ENCODE measurements around the gene DCHS1.

DCHS1 gene

GRCh38 chr11:6666302-6667183 lies 10.9 kb upstream of the DCHS1 start:
- no peaks in the 10 kb centered on the region for H3K36me3 ChIP-seq (ENCODE audit: control insufficient read depth, insufficient read depth, low read length)
- H3K27ac ChIP-seq (ENCODE audit: low read depth, low read length) = no peak overlapping the region
- H3K4me1 ChIP-seq (ENCODE audit: control insufficient read depth, insufficient read depth, low read length) = peaks cover 8% of the 10 kb centered on the region
- H3K27me3 ChIP-seq (ENCODE audit: control insufficient read depth, insufficient read depth, low read length) = no peaks in the 10 kb centered on the region
- H3K9ac ChIP-seq (ENCODE audit: low read length) = no peak overlapping the region
- no peak overlapping the region for H3K4me3 ChIP-seq (ENCODE audit: low read length)

- H3K4me3 ChIP-seq (ENCODE audit: low read length) = no peak overlapping the region
- H3K36me3 ChIP-seq (ENCODE audit: control insufficient read depth, insufficient read depth, low read length) = no peaks in the 10 kb centered on the region
- no peak overlapping the region for H3K9ac ChIP-seq (ENCODE audit: low read length)
- H3K27me3 ChIP-seq (ENCODE audit: control insufficient read depth, insufficient read depth, low read length) = no peaks in the 10 kb centered on the region
- peaks cover 8% of the 10 kb centered on the region for H3K4me1 ChIP-seq (ENCODE audit: control insufficient read depth, insufficient read depth, low read length)
- peak overlapping the region; percentile 27 for H3K27ac ChIP-seq (ENCODE audit: low read depth, low read length)
These were observed 8.9 kb upstream of the DCHS1 start for GRCh38 chr11:6664551-6664950.

GRCh38 chr11:6663794-6664469 lies 8.3 kb upstream of the DCHS1 start:
- no peak overlapping the region for H3K9ac ChIP-seq (ENCODE audit: low read length)
- H3K36me3 ChIP-seq (ENCODE audit: control insufficient read depth, insufficient read depth, low read length) = no peaks in the 10 kb centered on the region
- peak overlapping the region; percentile 76 for H3K27ac ChIP-seq (ENCODE audit: low read depth, low read length)
- peaks cover 8% of the 10 kb centered on the region for H3K4me1 ChIP-seq (ENCODE audit: control insufficient read depth, insufficient read depth, low read length)
- H3K4me3 ChIP-seq (ENCODE audit: low read length) = peak overlapping the region; percentile 14
- H3K27me3 ChIP-seq (ENCODE audit: control insufficient read depth, insufficient read depth, low read length) = no peaks in the 10 kb centered on the region

- Histone ChIP-seq H3K36me3 (ENCODE audit: control insufficient read depth, insufficient read depth, low read length) (no peaks in the 10 kb centered on the region), H3K4me1 (ENCODE audit: control insufficient read depth, insufficient read depth, low read length) (peaks cover 8% of the 10 kb centered on the region), H3K27me3 (ENCODE audit: control insufficient read depth, insufficient read depth, low read length) (peaks cover 4% of the 10 kb centered on the region), H3K4me3 (ENCODE audit: low read length) (no peak overlapping the region), H3K27ac (ENCODE audit: low read depth, low read length) (no peak overlapping the region), H3K9ac (ENCODE audit: low read length) (no peak overlapping the region)
These were observed 5.1 kb upstream of the DCHS1 start for GRCh38 chr11:6660712-6661111.

GRCh38 chr11:6658647-6659046 lies 3.0 kb upstream of the DCHS1 start:
- Histone ChIP-seq H3K27ac (ENCODE audit: low read depth, low read length) (no peak overlapping the region), H3K4me3 (ENCODE audit: low read length) (no peak overlapping the region), H3K27me3 (ENCODE audit: control insufficient read depth, insufficient read depth, low read length) (peaks cover 4% of the 10 kb centered on the region), H3K9ac (ENCODE audit: low read length) (no peak overlapping the region), H3K4me1 (ENCODE audit: control insufficient read depth, insufficient read depth, low read length) (peaks cover 14% of the 10 kb centered on the region), H3K36me3 (ENCODE audit: control insufficient read depth, insufficient read depth, low read length) (no peaks in the 10 kb centered on the region)

GRCh38 chr11:6657346-6657745 lies 1.7 kb upstream of the DCHS1 start:
- Histone ChIP-seq H3K36me3 (ENCODE audit: control insufficient read depth, insufficient read depth, low read length) (no peaks in the 10 kb centered on the region), H3K4me1 (ENCODE audit: control insufficient read depth, insufficient read depth, low read length) (peaks cover 9% of the 10 kb centered on the region), H3K9ac (ENCODE audit: low read length) (no peak overlapping the region), H3K4me3 (ENCODE audit: low read length) (no peak overlapping the region), H3K27ac (ENCODE audit: low read depth, low read length) (no peak overlapping the region), H3K27me3 (ENCODE audit: control insufficient read depth, insufficient read depth, low read length) (peaks cover 4% of the 10 kb centered on the region)

GRCh38 chr11:6656936-6657335 lies 1.3 kb upstream of the DCHS1 start:
- H3K27ac ChIP-seq (ENCODE audit: low read depth, low read length) = no peak overlapping the region
- H3K4me3 ChIP-seq (ENCODE audit: low read length) = peak overlapping the region; percentile 73
- H3K36me3 ChIP-seq (ENCODE audit: control insufficient read depth, insufficient read depth, low read length) = no peaks in the 10 kb centered on the region
- H3K27me3 ChIP-seq (ENCODE audit: control insufficient read depth, insufficient read depth, low read length) = peaks cover 4% of the 10 kb centered on the region
- no peak overlapping the region for H3K9ac ChIP-seq (ENCODE audit: low read length)
- peaks cover 9% of the 10 kb centered on the region for H3K4me1 ChIP-seq (ENCODE audit: control insufficient read depth, insufficient read depth, low read length)

GRCh38 chr11:6656584-6656915 lies 941 bp upstream of the DCHS1 start:
- Histone ChIP-seq H3K4me1 (ENCODE audit: control insufficient read depth, insufficient read depth, low read length) (peaks cover 9% of the 10 kb centered on the region), H3K4me3 (ENCODE audit: low read length) (peak overlapping the region; percentile 73), H3K36me3 (ENCODE audit: control insufficient read depth, insufficient read depth, low read length) (no peaks in the 10 kb centered on the region), H3K27me3 (ENCODE audit: control insufficient read depth, insufficient read depth, low read length) (peaks cover 4% of the 10 kb centered on the region), H3K27ac (ENCODE audit: low read depth, low read length) (peak overlapping the region; percentile 85), H3K9ac (ENCODE audit: low read length) (no peak overlapping the region)

- Histone ChIP-seq H3K36me3 (ENCODE audit: control insufficient read depth, insufficient read depth, low read length) (no peaks in the 10 kb centered on the region), H3K27me3 (ENCODE audit: control insufficient read depth, insufficient read depth, low read length) (peaks cover 4% of the 10 kb centered on the region), H3K9ac (ENCODE audit: low read length) (peak overlapping the region; percentile 80), H3K4me1 (ENCODE audit: control insufficient read depth, insufficient read depth, low read length) (peaks cover 9% of the 10 kb centered on the region), H3K27ac (ENCODE audit: low read depth, low read length) (peak overlapping the region; percentile 78), H3K4me3 (ENCODE audit: low read length) (peak overlapping the region; percentile 69)
These were observed 404 bp downstream of the DCHS1 start for GRCh38 chr11:6655020-6655789.

- Histone ChIP-seq H3K4me1 (ENCODE audit: control insufficient read depth, insufficient read depth, low read length) (peaks cover 9% of the 10 kb centered on the region), H3K9ac (ENCODE audit: low read length) (no peak overlapping the region), H3K27me3 (ENCODE audit: control insufficient read depth, insufficient read depth, low read length) (peaks cover 4% of the 10 kb centered on the region), H3K27ac (ENCODE audit: low read depth, low read length) (peak overlapping the region; percentile 78), H3K4me3 (ENCODE audit: low read length) (peak overlapping the region; percentile 69), H3K36me3 (ENCODE audit: control insufficient read depth, insufficient read depth, low read length) (no peaks in the 10 kb centered on the region)
These were observed 1.2 kb downstream of the DCHS1 start for GRCh38 chr11:6654281-6655019.

- H3K4me3 ChIP-seq (ENCODE audit: low read length) = no peak overlapping the region
- peaks cover 9% of the 10 kb centered on the region for H3K4me1 ChIP-seq (ENCODE audit: control insufficient read depth, insufficient read depth, low read length)
- no peaks in the 10 kb centered on the region for H3K36me3 ChIP-seq (ENCODE audit: control insufficient read depth, insufficient read depth, low read length)
- H3K27ac ChIP-seq (ENCODE audit: low read depth, low read length) = no peak overlapping the region
- peaks cover 4% of the 10 kb centered on the region for H3K27me3 ChIP-seq (ENCODE audit: control insufficient read depth, insufficient read depth, low read length)
- no peak overlapping the region for H3K9ac ChIP-seq (ENCODE audit: low read length)
These were observed 2.0 kb downstream of the DCHS1 start for GRCh38 chr11:6653656-6654055.

- H3K4me3 ChIP-seq (ENCODE audit: low read length) = no peak overlapping the region
- no peak overlapping the region for H3K27ac ChIP-seq (ENCODE audit: low read depth, low read length)
- H3K9ac ChIP-seq (ENCODE audit: low read length) = no peak overlapping the region
- H3K27me3 ChIP-seq (ENCODE audit: control insufficient read depth, insufficient read depth, low read length) = peaks cover 4% of the 10 kb centered on the region
- H3K36me3 ChIP-seq (ENCODE audit: control insufficient read depth, insufficient read depth, low read length) = no peaks in the 10 kb centered on the region
- peaks cover 9% of the 10 kb centered on the region for H3K4me1 ChIP-seq (ENCODE audit: control insufficient read depth, insufficient read depth, low read length)
These were observed 2.5 kb downstream of the DCHS1 start for GRCh38 chr11:6653097-6653496.
